HepG2 (cell line): ENCODE measurements around the gene UBAP1. TPM values are rescaled to one million over a fixed set of nuclear protein-coding genes. Genes with fewer than 3 reads are reported as not detected.

Source experiments
- DPF2 ChIP-seq: sonication (generic); formaldehyde crosslinking; IDR thresholded peaks from 2 replicates; pipeline ENCODE4 v1.4.0; 2020; ENCODE audit warnings: mild to moderate bottlenecking, low read depth, missing genetic modification reagents, borderline replicate concordance
- HMGA1 ChIP-seq: sonication (generic); formaldehyde crosslinking; conservative IDR thresholded peaks from 2 replicates; pipeline ENCODE4 v1.4.0; 2020; ENCODE audit warnings: missing genetic modification reagents
- SALL1 ChIP-seq: sonication (generic); formaldehyde crosslinking; IDR thresholded peaks from 2 replicates; pipeline ENCODE4 v1.8.0; 2022; ENCODE audit warnings: mild to moderate bottlenecking, missing genetic modification reagents
- SNRNP70 ChIP-seq: fragments of 200-400 bp; formaldehyde crosslinking; IDR thresholded peaks from 2 replicates; pipeline ENCODE4 v1.6.1; 2017; ENCODE audit warnings: mild to moderate bottlenecking, low read depth, low read length, moderate library complexity
- THYN1 ChIP-seq: sonication (generic); formaldehyde crosslinking; IDR thresholded peaks from 2 replicates; pipeline ENCODE4 v1.8.1; 2023; ENCODE audit warnings: low read depth, mild to moderate bottlenecking, moderate library complexity, missing genetic modification reagents, borderline replicate concordance
- ZNF451 ChIP-seq: sonication (generic); formaldehyde crosslinking; IDR thresholded peaks from 2 replicates; pipeline ENCODE4 v1.5.0; 2020; ENCODE audit warnings: mild to moderate bottlenecking, missing genetic modification reagents
- ZNF747 ChIP-seq: sonication (generic); formaldehyde crosslinking; IDR thresholded peaks from 2 replicates; pipeline ENCODE4 v1.8.1; 2023; ENCODE audit warnings: missing genetic modification reagents, mild to moderate bottlenecking, borderline replicate concordance
- ZNF816 ChIP-seq: sonication (generic); formaldehyde crosslinking; IDR thresholded peaks from 2 replicates; pipeline ENCODE4 v1.8.0; 2022; ENCODE audit warnings: missing genetic modification reagents, mild to moderate bottlenecking, borderline replicate concordance
- polyA plus RNA-seq, 8 experiments: library from polyadenylated mRNA; depleted of rRNA in 3 of 8; stranded (reverse) in 7 of 8; unstranded in 1 of 8; fragments of >200 nt; fragmentation: Illumina TruSeq in 4 of 8; extraction: Trizol in 4 of 8; gene quantifications; 2 replicates each; pipeline versions ENCODE4 v1.2.1 to v1.2.3, GENCODE V29; 2011 to 2016; ENCODE audit warnings: low read depth in 4 of 8, missing spikeins in 1 of 8, mixed read lengths in 1 of 8; ENCODE audit not compliant: insufficient read depth in 1 of 8
- total RNA-seq, 5 experiments: library from RNA; depleted of rRNA; stranded (reverse); fragments of >200 nt; fragmentation: Illumina TruSeq; extraction: Trizol; gene quantifications; 2 replicates each; pipeline ENCODE4 v1.2.3, GENCODE V29; 2016; ENCODE audit warnings: low read depth in 1 of 5
- TF ChIP-seq, protein P1 (sequence below): sonication (generic); formaldehyde crosslinking; IDR thresholded peaks from 2 replicates; pipeline ENCODE4 v1.5.0; 2020; ENCODE audit warnings: mild to moderate bottlenecking, missing genetic modification reagents
- TF ChIP-seq, protein P2 (sequence below), 2 experiments: sonication (generic) in 1 of 2; formaldehyde crosslinking in 1 of 2; IDR thresholded peaks; 2 replicates each; pipeline versions ENCODE4 v1.4.0 to v1.6.1; 2018 to 2020; ENCODE audit warnings: missing genetic modification reagents in 2 of 2, borderline replicate concordance in 1 of 2, low read depth in 1 of 2, mild to moderate bottlenecking in 1 of 2, missing biosample characterization in 1 of 2
- TF ChIP-seq, protein P3 (sequence below): sonication (generic); formaldehyde crosslinking; IDR thresholded peaks from 2 replicates; pipeline ENCODE4 v1.8.1; 2023; ENCODE audit warnings: mild to moderate bottlenecking, missing genetic modification reagents
- TF ChIP-seq, protein P4 (sequence below): sonication (generic); formaldehyde crosslinking; conservative IDR thresholded peaks from 2 replicates; pipeline ENCODE4 v1.4.0; 2020; ENCODE audit warnings: mild to moderate bottlenecking, missing genetic modification reagents, moderate library complexity
- TF ChIP-seq, protein P5 (sequence below): sonication (generic); formaldehyde crosslinking; IDR thresholded peaks from 2 replicates; pipeline ENCODE4 v1.4.0; 2020; ENCODE audit warnings: missing genetic modification reagents, borderline replicate concordance

UBAP1 gene
- total and polyA plus RNA-seq, 2 of the 13 experiments (the other 11 are each of a cell fraction or from before 2014, with no cell fraction given), result 19.5 to 40.5 TPM

DNA sequence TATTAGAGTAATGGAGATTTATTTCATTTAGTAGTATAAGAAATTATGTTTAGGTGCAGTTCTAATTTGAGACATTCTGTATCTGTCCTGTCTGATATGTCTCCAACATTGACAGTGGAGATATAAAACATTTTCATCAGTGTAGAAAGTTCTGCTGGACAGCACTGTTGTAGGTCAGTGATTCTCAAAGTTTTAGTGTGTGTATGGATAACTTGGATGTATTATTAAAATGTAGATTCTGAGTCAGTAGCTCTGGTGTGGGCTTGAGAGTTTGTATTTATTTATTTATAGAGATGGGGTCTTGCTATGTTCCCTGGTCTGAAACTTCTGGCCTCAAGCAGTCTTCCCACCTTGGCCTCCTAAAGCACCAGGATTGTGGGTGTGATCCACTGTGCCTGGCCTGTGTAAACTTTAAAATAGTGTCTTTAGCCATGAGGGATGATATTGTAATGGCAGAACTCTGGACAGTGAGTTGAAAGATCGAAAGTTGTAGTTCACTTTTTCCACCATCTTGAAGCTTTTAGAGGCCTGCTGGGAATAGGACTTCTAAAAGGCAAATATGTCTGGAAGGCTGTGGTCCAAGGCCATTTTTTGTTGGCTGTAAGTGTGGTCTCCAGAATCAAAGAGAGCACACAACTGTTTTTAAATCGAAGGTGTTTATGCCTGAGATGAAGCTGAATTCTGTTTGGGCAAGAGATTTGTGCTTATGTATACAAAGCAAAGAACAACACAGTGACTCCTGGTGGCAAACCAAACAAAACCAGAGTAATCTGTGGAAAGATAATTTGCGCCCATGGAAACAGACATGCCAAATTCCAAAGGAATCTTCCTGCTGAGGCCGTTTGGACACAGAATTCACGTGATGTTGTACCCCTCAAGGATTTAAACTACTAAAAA is 12.4 kb downstream of the UBAP1 start (continued):
- no peak for TF ChIP-seq THYN1 (CRISPR knock-in tag)
- peak; percentile 72; the same call in 1 of the 2 replicates for TF ChIP-seq DPF2
- TF ChIP-seq, protein P1, sequence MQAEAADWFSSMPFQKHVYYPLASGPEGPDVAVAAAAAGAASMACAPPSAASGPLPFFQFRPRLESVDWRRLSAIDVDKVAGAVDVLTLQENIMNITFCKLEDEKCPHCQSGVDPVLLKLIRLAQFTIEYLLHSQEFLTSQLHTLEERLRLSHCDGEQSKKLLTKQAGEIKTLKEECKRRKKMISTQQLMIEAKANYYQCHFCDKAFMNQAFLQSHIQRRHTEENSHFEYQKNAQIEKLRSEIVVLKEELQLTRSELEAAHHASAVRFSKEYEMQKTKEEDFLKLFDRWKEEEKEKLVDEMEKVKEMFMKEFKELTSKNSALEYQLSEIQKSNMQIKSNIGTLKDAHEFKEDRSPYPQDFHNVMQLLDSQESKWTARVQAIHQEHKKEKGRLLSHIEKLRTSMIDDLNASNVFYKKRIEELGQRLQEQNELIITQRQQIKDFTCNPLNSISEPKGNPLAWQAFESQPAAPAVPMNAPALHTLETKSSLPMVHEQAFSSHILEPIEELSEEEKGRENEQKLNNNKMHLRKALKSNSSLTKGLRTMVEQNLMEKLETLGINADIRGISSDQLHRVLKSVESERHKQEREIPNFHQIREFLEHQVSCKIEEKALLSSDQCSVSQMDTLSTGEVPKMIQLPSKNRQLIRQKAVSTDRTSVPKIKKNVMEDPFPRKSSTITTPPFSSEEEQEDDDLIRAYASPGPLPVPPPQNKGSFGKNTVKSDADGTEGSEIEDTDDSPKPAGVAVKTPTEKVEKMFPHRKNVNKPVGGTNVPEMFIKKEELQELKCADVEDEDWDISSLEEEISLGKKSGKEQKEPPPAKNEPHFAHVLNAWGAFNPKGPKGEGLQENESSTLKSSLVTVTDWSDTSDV (CRISPR knock-in tag), result no peak
- TF ChIP-seq, protein P2, sequence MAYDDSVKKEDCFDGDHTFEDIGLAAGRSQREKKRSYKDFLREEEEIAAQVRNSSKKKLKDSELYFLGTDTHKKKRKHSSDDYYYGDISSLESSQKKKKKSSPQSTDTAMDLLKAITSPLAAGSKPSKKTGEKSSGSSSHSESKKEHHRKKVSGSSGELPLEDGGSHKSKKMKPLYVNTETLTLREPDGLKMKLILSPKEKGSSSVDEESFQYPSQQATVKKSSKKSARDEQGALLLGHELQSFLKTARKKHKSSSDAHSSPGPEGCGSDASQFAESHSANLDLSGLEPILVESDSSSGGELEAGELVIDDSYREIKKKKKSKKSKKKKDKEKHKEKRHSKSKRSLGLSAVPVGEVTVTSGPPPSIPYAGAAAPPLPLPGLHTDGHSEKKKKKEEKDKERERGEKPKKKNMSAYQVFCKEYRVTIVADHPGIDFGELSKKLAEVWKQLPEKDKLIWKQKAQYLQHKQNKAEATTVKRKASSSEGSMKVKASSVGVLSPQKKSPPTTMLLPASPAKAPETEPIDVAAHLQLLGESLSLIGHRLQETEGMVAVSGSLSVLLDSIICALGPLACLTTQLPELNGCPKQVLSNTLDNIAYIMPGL (CRISPR knock-in tag; IDR thresholded peaks at IDR 0.05; ENCODE audit: borderline replicate concordance in 1 of 2, low read depth in 1 of 2), result peak in 1 of 2 experiments; percentile 58; a peak in 1 of 4 replicates
- TF ChIP-seq, protein P3, sequence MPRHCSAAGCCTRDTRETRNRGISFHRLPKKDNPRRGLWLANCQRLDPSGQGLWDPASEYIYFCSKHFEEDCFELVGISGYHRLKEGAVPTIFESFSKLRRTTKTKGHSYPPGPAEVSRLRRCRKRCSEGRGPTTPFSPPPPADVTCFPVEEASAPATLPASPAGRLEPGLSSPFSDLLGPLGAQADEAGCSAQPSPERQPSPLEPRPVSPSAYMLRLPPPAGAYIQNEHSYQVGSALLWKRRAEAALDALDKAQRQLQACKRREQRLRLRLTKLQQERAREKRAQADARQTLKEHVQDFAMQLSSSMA (CRISPR knock-in tag), result no peak
- TF ChIP-seq, protein P4, sequence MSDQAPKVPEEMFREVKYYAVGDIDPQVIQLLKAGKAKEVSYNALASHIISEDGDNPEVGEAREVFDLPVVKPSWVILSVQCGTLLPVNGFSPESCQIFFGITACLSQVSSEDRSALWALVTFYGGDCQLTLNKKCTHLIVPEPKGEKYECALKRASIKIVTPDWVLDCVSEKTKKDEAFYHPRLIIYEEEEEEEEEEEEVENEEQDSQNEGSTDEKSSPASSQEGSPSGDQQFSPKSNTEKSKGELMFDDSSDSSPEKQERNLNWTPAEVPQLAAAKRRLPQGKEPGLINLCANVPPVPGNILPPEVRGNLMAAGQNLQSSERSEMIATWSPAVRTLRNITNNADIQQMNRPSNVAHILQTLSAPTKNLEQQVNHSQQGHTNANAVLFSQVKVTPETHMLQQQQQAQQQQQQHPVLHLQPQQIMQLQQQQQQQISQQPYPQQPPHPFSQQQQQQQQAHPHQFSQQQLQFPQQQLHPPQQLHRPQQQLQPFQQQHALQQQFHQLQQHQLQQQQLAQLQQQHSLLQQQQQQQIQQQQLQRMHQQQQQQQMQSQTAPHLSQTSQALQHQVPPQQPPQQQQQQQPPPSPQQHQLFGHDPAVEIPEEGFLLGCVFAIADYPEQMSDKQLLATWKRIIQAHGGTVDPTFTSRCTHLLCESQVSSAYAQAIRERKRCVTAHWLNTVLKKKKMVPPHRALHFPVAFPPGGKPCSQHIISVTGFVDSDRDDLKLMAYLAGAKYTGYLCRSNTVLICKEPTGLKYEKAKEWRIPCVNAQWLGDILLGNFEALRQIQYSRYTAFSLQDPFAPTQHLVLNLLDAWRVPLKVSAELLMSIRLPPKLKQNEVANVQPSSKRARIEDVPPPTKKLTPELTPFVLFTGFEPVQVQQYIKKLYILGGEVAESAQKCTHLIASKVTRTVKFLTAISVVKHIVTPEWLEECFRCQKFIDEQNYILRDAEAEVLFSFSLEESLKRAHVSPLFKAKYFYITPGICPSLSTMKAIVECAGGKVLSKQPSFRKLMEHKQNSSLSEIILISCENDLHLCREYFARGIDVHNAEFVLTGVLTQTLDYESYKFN, result peak; percentile 74
- TF ChIP-seq SNRNP70, result no peak
- no peak for TF ChIP-seq HMGA1 (CRISPR knock-in tag)
- TF ChIP-seq ZNF747, result no peak
- TF ChIP-seq ZNF816 (CRISPR knock-in tag), result 0 out of 2 replicates have a peak, but pooled peaks have one; percentile 55
- TF ChIP-seq ZNF451 (CRISPR knock-in tag), result no peak
- peak; percentile 15; the same call in 1 of the 2 replicates for TF ChIP-seq SALL1
- TF ChIP-seq, protein P5, sequence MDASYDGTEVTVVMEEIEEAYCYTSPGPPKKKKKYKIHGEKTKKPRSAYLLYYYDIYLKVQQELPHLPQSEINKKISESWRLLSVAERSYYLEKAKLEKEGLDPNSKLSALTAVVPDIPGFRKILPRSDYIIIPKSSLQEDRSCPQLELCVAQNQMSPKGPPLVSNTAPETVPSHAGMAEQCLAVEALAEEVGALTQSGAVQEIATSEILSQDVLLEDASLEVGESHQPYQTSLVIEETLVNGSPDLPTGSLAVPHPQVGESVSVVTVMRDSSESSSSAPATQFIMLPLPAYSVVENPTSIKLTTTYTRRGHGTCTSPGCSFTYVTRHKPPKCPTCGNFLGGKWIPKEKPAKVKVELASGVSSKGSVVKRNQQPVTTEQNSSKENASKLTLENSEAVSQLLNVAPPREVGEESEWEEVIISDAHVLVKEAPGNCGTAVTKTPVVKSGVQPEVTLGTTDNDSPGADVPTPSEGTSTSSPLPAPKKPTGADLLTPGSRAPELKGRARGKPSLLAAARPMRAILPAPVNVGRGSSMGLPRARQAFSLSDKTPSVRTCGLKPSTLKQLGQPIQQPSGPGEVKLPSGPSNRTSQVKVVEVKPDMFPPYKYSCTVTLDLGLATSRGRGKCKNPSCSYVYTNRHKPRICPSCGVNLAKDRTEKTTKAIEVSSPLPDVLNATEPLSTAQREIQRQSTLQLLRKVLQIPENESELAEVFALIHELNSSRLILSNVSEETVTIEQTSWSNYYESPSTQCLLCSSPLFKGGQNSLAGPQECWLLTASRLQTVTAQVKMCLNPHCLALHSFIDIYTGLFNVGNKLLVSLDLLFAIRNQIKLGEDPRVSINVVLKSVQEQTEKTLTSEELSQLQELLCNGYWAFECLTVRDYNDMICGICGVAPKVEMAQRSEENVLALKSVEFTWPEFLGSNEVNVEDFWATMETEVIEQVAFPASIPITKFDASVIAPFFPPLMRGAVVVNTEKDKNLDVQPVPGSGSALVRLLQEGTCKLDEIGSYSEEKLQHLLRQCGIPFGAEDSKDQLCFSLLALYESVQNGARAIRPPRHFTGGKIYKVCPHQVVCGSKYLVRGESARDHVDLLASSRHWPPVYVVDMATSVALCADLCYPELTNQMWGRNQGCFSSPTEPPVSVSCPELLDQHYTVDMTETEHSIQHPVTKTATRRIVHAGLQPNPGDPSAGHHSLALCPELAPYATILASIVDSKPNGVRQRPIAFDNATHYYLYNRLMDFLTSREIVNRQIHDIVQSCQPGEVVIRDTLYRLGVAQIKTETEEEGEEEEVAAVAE (CRISPR knock-in tag), result no peak
